K562 (cell line): ENCODE data around the gene GABRR2. TPM values are rescaled to one million over a fixed set of nuclear protein-coding genes. Genes with fewer than 3 reads are reported as not detected.

Source experiments
- ATF1 ChIP-seq, 2 experiments: fragments of 450-650 bp in 1 of 2; IDR thresholded peaks; 2 replicates each; pipeline ENCODE4 v1.6.1; 2016; ENCODE audit warnings: missing compliant biosample characterization in 1 of 2, missing genetic modification characterization in 1 of 2
- CHD1 ChIP-seq: fragments of 200-600 bp; sonication (generic); IDR thresholded peaks from one replicate; pipeline ENCODE4 v1.6.1; 2012; ENCODE audit warnings: mild to moderate bottlenecking, moderate library complexity, low read length, inconsistent platforms
- EP300 ChIP-seq: IDR thresholded peaks from 2 replicates; pipeline ENCODE4 v1.6.1; 2012; ENCODE audit warnings: low read length, improper control_type of control experiment
- FIP1L1 ChIP-seq: fragments of 200-400 bp; formaldehyde crosslinking; IDR thresholded peaks from 2 replicates; pipeline ENCODE4 v1.6.1; 2018; ENCODE audit warnings: mild to moderate bottlenecking, low read depth, low read length; ENCODE audit not compliant: poor library complexity, severe bottlenecking
- HES1 ChIP-seq: fragments of 450-650 bp; IDR thresholded peaks from 2 replicates; pipeline ENCODE4 v1.6.1; 2016; ENCODE audit warnings: low read depth, mild to moderate bottlenecking, moderate library complexity
- HMBOX1 ChIP-seq: sonication (generic); IDR thresholded peaks from 2 replicates; pipeline ENCODE4 v1.6.1; 2016
- MAFF ChIP-seq: IDR thresholded peaks from 2 replicates; pipeline ENCODE4 v1.6.1; 2012; ENCODE audit warnings: low read length, improper control_type of control experiment
- MEIS2 ChIP-seq: fragments of 450-650 bp; IDR thresholded peaks from 2 replicates; pipeline ENCODE4 v1.6.1; 2014; ENCODE audit warnings: mild to moderate bottlenecking; ENCODE audit not compliant: partially characterized antibody
- MLX ChIP-seq, 2 experiments: fragments of 450-650 bp in 1 of 2; sonication (generic) in 1 of 2; formaldehyde crosslinking; conservative IDR thresholded peaks; 2 replicates each; pipeline versions ENCODE4 v1.4.0 to v1.8.1; 2020 to 2022; ENCODE audit warnings: mild to moderate bottlenecking in 1 of 2, missing genetic modification reagents in 1 of 2
- MTA2 ChIP-seq: fragments of 450-650 bp; IDR thresholded peaks from 2 replicates; pipeline ENCODE4 v1.6.1; 2016; ENCODE audit warnings: low read depth
- POLR2AphosphoS5 ChIP-seq: IDR thresholded peaks from 2 replicates; pipeline ENCODE4 v1.6.1; 2011; ENCODE audit warnings: mild to moderate bottlenecking, low read depth, low read length, moderate library complexity; ENCODE audit not compliant: control insufficient read depth, insufficient read depth
- RB1 ChIP-seq: fragments of 450-650 bp; IDR thresholded peaks from 2 replicates; pipeline ENCODE4 v1.6.1; 2017; ENCODE audit warnings: low read depth, mild to moderate bottlenecking
- RBM14 ChIP-seq: fragments of 200-400 bp; formaldehyde crosslinking; IDR thresholded peaks from 2 replicates; pipeline ENCODE4 v1.6.1; 2018; ENCODE audit warnings: low read depth, mild to moderate bottlenecking, low read length, moderate library complexity, borderline replicate concordance; ENCODE audit not compliant: insufficient read depth
- STAT5B ChIP-seq: fragments of 250-450 bp; sonication (Bioruptor Pico); IDR thresholded peaks from 2 replicates; pipeline ENCODE4 v1.8.0; 2021; ENCODE audit warnings: mild to moderate bottlenecking, inconsistent platforms
- THRAP3 ChIP-seq: fragments of 450-650 bp; IDR thresholded peaks from 2 replicates; pipeline ENCODE4 v1.6.1; 2016; ENCODE audit warnings: mild to moderate bottlenecking, inconsistent platforms, borderline replicate concordance
- TRIM24 ChIP-seq, 2 experiments: fragments of 450-650 bp; IDR thresholded peaks; 2 replicates each; pipeline ENCODE4 v1.6.1; 2016
- ZNF778 ChIP-seq: fragments of 450-650 bp; formaldehyde crosslinking; IDR thresholded peaks from 2 replicates; pipeline ENCODE4 v1.4.0; 2020; ENCODE audit warnings: mild to moderate bottlenecking, moderate library complexity
- ZNF785 ChIP-seq: fragments of 250-450 bp; sonication (Bioruptor Pico); IDR thresholded peaks from 2 replicates; pipeline ENCODE4 v1.4.0; 2020; ENCODE audit warnings: mild to moderate bottlenecking
- polyA plus RNA-seq, 8 experiments: library from polyadenylated mRNA; depleted of rRNA in 4 of 8; stranded (reverse) in 5 of 8; unstranded in 3 of 8; fragments of >200 nt; fragmentation: Nextera tagmentation in 2 of 8; fragmentation: Illumina TruSeq in 1 of 8; extraction: Ambion mirVana in 2 of 8; extraction: Trizol in 1 of 8; gene quantifications; 2 replicates each; pipeline versions ENCODE4 v1.2.1 to v1.2.3, GENCODE V29; 2011 to 2014; ENCODE audit warnings: inconsistent platforms in 1 of 8, missing spikeins in 1 of 8
- total RNA-seq, 7 experiments: library from RNA; depleted of rRNA in 6 of 7; stranded (reverse); fragments of >200 nt in 6 of 7; fragmentation: Illumina TruSeq in 2 of 7; extraction: Trizol in 2 of 7; gene quantifications; 2 replicates each; pipeline versions ENCODE4 v1.2.1 to v1.2.3, GENCODE V29; 2011 to 2021; ENCODE audit warnings: low replicate concordance in 1 of 7
- TF ChIP-seq, protein P1 (sequence below): fragments of 450-650 bp; IDR thresholded peaks from 2 replicates; pipeline ENCODE4 v1.6.1; 2017; ENCODE audit warnings: antibody characterized with exemption, mild to moderate bottlenecking
- TF ChIP-seq, protein P2 (sequence below): fragments of 250-450 bp; sonication (Bioruptor Pico); IDR thresholded peaks from 2 replicates; pipeline ENCODE4 v1.5.0; 2021

Gene GABRR2
- total and polyA plus RNA-seq, 9 of the 15 experiments (the other 6 are each of a cell fraction or from before 2014, with no cell fraction given): 0.09 to 0.13 (median 0.10) TPM; not detected in 6

GRCh38 chr6:89321131-89321970, 6.3 kb upstream of the GABRR2 start (continued):
- TF ChIP-seq CHD1: no peak
- peak; percentile 77 for TF ChIP-seq MTA2
- TF ChIP-seq HMBOX1: 0 out of 2 replicates have a peak, but pooled peaks have one; percentile 14
- no peak for TF ChIP-seq STAT5B (CRISPR knock-in tag)
- TF ChIP-seq TRIM24 (IDR thresholded peaks at IDR 0.05): peak; percentile 77 to 87; a peak in 3 of 4 replicates
- TF ChIP-seq EP300: peak; percentile 77
- TF ChIP-seq THRAP3: no peak
- TF ChIP-seq RB1: no peak
- TF ChIP-seq MAFF: no peak; the same call in 1 of the 2 replicates
- TF ChIP-seq, protein P1, sequence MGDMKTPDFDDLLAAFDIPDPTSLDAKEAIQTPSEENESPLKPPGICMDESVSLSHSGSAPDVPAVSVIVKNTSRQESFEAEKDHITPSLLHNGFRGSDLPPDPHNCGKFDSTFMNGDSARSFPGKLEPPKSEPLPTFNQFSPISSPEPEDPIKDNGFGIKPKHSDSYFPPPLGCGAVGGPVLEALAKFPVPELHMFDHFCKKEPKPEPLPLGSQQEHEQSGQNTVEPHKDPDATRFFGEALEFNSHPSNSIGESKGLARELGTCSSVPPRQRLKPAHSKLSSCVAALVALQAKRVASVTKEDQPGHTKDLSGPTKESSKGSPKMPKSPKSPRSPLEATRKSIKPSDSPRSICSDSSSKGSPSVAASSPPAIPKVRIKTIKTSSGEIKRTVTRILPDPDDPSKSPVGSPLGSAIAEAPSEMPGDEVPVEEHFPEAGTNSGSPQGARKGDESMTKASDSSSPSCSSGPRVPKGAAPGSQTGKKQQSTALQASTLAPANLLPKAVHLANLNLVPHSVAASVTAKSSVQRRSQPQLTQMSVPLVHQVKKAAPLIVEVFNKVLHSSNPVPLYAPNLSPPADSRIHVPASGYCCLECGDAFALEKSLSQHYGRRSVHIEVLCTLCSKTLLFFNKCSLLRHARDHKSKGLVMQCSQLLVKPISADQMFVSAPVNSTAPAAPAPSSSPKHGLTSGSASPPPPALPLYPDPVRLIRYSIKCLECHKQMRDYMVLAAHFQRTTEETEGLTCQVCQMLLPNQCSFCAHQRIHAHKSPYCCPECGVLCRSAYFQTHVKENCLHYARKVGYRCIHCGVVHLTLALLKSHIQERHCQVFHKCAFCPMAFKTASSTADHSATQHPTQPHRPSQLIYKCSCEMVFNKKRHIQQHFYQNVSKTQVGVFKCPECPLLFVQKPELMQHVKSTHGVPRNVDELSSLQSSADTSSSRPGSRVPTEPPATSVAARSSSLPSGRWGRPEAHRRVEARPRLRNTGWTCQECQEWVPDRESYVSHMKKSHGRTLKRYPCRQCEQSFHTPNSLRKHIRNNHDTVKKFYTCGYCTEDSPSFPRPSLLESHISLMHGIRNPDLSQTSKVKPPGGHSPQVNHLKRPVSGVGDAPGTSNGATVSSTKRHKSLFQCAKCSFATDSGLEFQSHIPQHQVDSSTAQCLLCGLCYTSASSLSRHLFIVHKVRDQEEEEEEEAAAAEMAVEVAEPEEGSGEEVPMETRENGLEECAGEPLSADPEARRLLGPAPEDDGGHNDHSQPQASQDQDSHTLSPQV: no peak
- no peak for TF ChIP-seq ZNF785
- TF ChIP-seq MEIS2: peak; percentile 79
- peak; percentile 97 for TF ChIP-seq HES1
- TF ChIP-seq, protein P2, sequence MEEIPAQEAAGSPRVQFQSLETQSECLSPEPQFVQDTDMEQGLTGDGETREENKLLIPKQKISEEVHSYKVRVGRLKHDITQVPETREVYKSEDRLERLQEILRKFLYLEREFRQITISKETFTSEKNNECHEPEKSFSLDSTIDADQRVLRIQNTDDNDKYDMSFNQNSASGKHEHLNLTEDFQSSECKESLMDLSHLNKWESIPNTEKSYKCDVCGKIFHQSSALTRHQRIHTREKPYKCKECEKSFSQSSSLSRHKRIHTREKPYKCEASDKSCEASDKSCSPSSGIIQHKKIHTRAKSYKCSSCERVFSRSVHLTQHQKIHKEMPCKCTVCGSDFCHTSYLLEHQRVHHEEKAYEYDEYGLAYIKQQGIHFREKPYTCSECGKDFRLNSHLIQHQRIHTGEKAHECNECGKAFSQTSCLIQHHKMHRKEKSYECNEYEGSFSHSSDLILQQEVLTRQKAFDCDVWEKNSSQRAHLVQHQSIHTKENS (CRISPR knock-in tag): no peak
- TF ChIP-seq MLX (CRISPR knock-in tag; conservative IDR thresholded peaks at IDR 0.05): no peak
- no peak for TF ChIP-seq RBM14
- TF ChIP-seq ZNF778 (CRISPR knock-in tag): no peak
- TF ChIP-seq POLR2AphosphoS5: peak; percentile 50; the same call in 1 of the 2 replicates
- no peak for TF ChIP-seq FIP1L1
- TF ChIP-seq ATF1 (CRISPR knock-in tag; IDR thresholded peaks at IDR 0.05): no peak
- TF ChIP-seq ATF1 (tag; IDR thresholded peaks at IDR 0.05): peak; percentile 43
